Fibroblast of skin of abdomen (primary cell): ENCODE measurements around the gene SCAANT1.

Source experiments
- DNase-seq: peaks from one replicate; pipeline ENCODE4 v3.0.0-alpha.2; 2013

The SCAANT1 gene

DNA sequence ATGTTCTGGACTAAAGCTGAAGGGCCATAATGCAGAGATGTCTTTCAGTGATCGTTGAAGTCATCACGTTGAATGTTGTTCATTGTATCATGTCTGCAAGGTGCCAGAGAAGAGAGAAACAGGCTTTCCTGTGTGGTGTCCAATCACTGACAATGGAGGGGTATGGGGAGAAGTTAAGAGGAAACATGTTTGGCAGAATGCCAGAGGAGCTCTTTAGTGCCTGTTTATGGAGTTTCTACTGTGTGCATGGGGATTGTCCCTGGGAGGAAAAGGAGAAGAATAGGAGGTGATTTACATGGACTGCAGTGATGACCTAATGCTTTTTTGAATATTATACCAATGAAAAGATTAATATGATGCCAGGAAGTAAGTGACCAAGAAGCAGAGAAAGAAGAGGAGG lies 11.7 kb downstream of the SCAANT1 start:
- DNase-seq: no peak

DNA sequence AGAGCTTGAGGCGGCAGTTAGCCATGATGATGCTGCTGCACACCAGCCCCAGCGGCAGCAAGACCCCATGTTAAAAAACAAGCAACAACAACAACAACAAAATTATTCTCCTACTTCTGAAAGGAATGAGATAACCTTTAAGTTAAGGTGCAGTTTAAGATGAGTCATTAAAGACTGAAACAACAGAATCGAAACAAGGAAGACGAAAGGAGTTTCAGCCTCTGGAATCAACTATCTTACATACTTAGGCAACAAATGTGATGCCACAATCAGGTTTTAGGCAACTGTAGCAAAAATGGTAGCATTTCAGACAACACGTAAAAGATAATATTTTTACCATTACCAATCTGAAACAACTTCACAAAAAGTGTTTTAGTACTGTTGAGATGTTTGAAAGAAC lies 12.2 kb downstream of the SCAANT1 start:
- DNase-seq: no peak

DNA sequence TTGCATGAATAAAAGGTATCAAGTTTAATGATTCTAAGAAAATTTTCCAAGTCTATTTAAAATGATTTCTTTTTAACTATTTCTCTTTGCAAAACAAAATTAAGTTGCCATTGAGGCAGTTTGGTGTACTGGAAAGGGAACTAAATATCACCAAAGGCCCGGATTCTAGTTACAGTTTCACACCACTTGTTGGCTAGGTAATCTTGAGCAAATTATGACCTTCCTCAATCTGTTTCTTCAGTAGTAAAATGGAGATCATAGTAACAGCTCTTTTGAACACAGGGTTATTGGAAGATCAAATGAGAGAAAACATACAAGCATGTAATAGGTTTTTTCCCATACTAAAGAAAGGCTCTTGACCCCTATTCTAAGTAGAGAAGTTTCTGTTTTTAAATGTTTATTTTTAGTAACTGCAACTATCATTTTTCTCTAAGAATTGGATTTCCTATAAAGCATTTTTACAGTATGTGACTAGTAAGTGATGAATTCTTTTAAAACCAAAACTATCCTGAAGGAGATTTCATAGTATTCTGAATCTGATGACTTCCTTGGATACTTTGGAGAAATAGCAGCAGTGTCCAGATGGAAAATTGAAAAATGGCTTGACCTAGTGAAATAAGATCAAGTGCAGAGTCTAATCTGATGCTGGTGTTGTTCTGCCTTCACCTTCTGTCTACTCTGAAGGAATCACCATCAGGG lies 15.7 kb downstream of the SCAANT1 start:
- DNase-seq: peak; percentile 23

DNA sequence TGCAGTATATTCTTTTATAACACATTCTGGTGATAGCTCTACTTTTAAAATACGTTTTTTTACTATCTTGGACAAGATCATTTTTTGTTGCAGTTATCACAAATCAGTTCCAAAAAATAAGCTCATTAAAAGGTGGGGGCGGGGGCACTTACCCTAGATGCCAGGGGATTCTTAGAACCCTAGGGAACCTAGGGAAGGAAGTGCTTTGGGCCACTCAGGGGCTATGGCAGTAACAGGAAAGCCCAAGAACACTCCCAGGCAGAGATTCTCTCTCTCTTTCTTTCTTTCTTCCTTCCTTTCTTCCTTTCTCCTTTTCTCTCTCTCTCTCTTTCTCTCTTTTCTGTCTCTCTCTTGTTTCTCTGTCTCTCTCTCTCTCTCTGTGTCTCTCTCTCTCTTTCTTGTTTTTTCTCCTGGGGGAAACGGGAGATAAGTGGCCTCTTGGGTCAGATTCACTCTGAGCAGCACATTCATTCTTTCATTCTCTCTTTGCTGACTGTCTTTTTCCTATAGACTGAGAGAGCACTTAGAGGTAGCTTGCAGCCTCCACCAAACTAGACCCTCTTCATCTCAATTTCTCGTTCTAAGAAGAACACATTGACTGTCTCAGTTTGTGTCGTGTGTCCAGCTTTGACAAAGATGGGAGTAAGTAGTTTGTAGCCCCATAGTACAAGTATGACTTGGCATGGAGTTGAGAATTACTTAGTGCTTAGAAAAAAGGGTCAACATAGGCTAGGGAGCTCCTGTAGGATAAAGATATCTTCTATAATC lies 16.6 kb downstream of the SCAANT1 start:
- no peak for DNase-seq

DNA sequence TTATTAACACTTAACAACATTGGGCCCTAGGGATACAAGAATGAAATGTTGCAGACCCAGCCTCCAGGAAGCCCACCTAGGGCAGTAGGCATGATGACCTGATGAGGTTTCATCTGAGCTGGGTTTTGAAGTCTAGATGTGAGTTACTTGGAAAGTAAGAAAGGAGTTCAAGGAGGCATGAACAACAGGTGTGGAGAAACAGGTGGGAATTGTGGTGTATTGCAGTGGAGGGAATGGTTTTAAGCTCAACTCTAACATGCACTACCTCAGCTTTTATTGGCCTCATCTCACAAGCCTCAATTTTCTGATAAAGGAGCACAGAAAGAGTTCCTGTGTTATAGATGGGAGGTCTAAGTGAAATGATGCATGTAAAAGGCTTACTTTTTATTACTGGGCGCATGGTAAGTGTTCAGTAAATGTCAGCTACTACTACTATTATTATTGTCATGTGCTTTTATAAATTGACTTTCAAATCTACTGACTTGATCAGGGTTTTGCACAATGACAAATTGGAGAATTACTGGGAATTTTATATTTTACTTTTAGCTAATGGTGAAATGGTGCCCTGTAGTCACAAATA lies 19.3 kb downstream of the SCAANT1 start:
- no peak for DNase-seq

DNA sequence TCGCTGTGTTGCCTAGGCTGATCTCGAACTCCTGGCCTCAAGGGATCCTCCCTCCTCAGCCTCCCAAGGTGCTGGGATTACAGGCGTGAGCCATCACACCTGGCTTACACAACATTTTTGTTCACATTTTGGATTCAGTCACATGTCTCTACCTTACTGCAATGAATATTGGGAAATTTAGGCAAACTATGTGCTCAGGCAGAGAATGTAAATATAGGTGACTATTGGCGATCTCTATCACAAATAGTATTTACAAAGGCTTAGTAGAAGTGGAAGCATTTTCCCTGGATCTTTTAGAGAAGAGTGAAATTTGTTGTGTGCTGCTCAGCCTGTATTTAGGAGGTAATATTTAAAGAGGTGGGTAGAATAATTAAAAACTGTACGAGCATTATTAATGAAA lies 20.7 kb downstream of the SCAANT1 start:
- no peak for DNase-seq

DNA sequence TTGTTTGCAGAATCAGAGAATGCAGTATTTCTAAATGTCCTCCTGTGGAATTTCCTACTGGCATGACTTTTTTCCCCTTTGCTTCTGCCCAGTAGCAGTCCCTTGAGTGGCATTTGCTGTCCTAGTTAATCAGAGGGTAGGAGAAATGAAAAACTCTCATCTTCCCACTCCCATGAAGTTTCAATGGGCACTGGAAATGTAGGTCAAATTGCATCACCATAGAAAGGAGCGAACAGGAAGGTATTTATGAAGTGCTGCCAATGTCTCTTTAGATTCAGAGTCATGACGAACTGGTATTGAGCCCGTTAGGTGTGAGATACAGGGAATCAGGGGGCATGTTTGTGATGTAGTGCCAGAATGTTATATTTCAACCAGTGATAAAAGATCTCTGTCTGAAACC lies 25.3 kb downstream of the SCAANT1 start:
- DNase-seq: no peak

DNA sequence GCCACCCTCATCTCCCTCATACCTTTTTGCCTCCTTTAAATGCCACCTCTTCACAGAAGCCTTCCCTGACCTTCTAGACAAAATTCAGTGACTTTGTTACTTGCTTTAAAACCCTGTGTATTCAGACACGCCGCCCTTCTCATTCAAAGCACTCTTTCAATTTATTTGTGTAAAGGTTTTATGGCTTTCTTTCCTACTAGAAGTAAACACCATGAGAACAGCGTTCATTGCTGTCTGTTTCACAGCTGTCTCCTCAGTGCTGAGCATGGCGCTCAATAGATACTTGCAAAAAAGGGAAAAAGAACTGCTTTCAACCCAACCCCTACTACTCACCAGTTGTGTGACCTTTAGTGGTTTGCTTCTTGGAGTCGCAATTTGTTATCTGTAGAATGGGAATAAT lies 31.5 kb downstream of the SCAANT1 start:
- no peak for DNase-seq

DNA sequence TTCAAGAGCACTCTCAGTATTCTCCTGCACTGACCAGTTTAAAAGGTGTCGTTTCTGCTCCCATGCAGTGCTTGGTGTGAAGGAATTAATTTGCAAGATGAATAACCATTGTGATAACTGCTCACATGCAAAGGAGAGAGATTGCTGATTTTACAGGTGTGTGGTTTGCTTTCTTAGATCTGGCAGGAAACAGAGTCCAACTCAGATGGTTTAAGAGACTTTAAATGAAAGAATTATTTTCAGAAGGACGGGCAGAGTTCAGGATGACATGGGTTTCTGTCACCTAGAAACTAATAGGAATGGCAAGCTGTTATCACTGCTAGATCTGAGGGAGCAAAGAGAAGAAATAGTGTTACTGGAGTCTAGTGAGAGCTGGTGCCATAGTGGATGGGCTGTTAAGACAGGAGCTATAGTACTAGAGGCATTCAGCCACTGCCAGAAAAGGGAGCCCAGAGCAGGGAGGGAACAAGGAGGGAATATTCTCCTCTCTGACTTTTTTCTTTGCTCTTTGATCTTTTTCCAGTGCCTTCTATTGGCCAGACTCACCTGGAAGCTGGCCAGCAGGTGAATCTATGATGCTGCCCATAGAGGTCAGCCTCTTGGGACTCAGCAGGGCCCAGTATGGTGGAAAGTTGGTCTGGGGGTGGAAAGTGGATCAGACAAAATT lies 33.7 kb downstream of the SCAANT1 start:
- no peak for DNase-seq

DNA sequence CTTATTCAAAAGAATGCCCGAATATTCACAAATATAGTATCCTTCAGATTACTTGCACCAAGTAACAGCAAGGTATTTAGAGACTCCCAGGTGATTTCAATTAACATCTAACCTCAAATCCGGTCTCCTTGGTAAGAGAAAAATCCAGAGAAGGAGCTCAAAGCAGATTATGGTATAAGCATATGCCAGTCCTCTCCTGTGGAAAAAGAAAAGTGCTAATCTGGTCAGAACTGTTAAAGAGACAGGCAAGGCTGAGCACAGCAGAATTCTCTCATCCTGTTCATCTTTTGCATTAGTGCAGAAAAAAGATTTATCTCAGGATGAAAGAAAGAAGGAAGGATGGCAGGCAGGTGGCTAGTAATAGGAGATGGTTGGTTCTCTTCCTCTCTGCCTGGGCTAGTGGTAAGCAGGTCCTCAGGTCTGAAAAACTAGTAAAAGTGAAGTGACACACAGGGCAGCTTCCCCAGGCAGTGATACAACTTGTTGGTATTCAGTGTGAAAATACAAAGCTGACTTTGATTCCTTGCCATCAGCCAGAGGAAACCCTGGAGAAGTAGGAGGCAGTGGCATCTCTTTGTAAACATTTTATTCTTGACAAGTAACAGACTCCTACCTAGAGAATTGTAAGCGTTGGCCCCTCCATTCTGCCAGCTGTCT lies 34.3 kb downstream of the SCAANT1 start:
- no peak for DNase-seq

DNA sequence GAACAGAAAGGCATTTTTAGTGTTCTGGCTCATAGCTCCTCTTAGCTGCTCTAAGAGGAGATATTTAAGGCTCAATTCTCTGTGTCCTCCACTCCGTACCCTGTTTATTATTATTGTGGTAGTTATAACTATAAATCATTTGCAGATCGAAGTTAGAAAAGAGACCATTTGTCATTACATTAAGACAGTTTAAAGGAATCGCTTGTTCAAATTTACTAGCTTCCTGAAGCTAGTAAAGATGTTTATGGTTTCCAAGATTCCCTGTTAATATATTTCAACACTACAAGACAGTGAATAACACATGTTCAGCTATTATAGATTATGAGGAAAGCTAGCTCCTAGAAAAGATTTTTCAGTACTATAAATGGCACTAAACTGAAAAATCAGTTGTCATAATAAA lies 35.9 kb downstream of the SCAANT1 start:
- DNase-seq: peak; percentile 18

DNA sequence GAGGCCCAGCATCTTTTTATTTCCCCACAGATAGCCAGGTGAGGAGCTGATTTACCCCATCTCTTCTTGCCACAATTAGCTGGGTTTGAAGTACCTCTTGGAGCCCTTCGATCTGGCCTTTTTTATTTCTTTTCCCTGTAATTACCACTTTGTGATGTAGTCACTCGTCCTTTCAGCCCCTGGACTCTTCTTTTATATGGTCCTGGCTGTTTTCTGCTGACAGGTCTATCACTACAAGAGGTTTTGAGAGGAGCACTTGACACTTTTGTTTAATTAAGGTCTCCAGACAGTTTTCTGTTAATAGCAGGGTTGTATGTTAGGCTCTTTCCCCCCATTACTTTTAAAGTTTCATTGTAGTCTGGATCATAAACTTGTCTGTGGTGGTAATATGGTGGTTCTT lies 36.7 kb downstream of the SCAANT1 start:
- DNase-seq: no peak

DNA sequence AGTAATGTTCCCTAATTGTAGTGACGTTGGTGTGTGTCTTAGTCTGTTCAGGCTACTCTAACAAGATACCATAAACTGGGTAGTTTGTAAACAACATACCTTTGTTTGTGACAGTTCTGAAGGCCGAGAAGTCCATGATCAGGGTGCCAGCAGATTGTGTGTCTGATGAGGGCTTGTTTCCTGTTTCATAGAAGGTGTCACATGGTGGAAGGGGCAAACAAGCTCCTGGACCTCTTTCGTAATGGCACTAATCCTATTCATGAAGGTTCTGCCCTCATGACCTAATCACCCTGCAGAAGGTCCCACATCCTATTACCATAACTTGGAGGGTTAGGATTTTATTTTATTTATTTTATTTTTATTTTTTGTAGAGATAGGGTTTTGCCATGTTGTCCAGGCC lies 37.4 kb downstream of the SCAANT1 start:
- no peak for DNase-seq

DNA sequence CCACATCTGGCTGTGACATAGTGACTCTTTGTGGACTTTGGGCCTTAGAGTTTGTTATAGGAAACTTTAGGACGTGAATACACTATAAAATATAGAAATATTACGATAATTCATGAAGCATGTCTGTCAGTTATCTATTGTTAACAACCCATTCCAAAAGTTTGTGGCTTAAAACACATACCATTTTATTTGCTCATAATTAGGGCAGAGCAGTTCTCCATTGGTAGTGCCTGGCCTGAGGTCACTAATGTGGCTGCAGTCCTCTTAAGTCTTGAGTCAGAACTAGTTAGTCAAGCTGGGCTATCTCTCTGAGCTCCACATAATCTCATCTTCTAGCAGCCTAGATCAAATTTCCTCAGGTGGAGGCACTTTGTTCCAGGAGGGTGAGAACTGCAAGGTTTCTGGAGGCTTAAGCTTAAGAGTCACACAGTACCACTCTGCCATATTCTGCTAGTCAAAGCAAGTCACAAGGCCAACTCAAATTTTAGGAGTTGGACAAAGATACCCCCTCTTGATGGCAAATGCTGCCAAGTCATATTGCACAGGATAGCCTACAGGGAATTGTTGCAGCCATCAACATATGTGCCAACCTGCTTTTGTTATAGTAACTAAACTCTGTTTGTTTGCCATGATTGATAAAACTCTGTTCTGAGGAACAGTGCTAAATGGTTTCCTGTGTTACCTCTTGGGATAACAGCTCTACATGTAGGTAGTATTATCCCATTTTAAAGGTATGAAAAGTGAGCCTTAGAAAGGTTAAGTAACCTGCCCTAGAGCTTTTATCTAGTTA lies 39.9 kb downstream of the SCAANT1 start:
- peak; percentile 78 for DNase-seq

DNA sequence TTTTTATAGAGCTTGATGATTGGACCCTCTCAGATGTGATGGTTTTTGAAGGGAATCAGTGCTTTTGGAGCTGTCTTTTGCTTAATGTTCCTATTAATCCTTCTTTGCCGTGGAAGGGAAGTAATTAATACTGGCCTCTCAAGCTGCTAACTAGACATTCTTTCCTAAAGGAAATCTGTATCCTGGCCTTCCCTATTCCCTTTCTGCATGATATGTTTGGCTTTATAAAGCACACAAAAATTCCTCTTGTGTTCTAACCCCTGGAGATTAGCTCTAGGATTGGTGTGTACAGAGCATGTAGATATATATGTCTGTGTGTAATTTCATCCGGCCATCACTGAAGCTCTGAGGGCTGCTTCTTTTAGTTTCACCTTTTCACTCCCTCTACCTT lies 41.6 kb downstream of the SCAANT1 start:
- DNase-seq: no peak

DNA sequence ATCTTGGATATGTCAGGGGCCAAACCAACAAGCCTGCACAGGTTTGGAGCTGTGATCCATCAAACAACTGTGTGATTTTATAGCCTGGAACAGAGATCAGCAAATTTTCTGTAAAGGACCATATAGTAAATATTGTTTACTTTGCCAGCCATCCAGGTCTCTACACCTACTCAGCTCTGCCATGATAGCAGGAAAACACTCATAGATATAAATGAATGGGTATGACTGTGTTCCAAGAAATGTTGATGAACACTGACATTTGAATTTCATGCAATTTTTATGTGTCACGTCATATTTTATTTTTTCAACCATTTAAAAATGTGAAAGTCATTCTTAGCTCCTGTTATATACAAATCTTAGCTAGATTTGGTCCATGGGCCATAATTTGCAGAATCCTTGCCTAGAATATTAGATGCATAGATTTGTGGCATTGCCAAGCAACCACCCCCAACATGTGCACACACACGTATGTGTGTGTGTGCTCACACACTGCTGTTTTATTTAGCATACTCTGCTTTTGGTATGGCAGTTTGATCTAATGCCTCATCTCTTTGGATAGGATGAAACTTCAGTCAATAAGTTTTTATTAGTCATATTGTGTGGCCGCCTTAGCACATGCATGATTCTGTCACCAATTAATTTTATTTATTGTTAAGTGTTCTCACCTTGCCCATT lies 42.1 kb downstream of the SCAANT1 start:
- DNase-seq: no peak

DNA sequence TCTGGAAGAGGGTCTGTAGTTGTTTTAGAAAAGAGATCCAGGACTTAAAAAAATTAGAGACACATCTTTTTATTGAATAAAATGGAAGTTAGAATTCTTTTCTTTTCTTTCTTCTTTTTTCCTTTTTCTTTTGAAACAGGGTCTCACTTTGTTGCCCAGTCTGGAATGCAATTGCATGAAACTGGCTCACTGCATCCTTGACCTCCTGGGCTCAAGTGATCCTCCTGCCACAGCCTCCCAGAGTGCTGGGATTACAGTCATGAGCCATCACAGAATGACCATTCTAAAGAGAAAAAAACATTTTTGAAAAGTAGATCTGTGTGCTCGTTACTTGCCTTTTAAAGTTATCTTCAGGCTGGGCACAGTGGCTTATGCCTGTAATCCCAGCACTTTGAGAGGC lies 45.0 kb downstream of the SCAANT1 start:
- DNase-seq: no peak

DNA sequence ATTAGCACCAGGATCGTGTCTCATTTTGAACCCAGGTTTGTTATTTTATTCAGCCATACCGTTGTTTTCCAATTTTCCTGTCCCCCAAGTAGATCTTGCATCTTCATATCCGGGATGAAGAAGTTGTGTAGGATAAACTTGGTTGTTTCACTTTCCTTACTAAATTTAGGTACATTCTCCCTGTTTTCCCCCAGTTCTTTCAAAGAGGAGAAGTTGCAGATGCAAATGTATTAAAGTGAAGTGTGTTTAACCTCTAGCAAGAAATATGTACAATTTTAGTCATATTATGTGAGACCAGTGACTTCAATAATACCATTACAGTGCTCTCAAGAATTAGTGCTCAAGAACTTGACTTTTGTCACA lies 47.2 kb downstream of the SCAANT1 start:
- no peak for DNase-seq

DNA sequence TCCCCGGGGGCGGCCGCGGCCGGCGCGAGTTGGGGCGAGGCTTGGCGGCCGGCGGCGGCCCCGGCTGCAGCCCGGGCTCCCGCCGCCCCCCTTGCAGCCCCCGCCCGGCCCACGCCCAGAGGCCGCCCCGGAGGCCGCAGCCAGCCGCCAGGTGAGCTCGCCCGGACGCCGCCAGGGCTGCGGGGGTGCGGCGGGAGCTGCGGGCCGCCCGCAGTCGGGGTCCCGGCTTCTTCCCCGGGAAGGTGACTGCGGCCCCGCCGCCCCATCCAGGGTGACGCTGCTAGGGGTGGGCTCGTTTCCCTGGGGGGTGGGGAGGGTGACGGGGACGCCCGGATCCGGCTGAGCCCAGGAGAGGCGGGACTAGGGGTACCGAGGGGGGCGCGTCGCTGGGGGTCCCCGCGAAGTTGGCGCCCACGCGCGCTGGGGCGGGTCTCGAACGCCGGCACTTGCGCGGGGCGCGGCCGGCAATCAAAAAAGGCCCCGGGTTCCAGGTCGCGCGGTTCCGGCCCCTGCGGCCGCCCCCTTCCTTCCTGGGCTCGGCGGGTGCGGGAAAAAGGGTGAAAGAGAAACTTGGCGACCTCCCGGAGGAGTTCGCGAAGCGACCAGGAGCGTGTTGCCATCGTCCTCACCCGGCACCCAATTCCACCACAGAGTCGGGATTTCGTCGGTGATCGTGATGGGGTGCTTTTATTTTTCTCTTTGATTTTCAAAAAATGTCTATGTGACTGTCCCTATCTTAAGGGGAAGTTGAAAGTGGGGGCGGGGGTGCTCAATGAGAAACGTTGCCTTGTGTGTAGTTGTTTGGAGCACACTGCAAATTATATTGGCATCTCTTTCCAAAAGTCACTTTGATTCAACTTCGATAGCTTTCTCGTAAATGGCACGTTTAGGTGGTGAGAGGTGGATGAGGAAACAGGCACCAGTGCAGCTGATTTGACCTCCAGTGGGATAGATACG lies 47.9 kb downstream of the SCAANT1 start:
- DNase-seq: no peak
